Type B pancreatic cell (in vitro differentiated cells): ENCODE measurements around the gene UGT1A5. TPM values are rescaled to one million over a fixed set of nuclear protein-coding genes. Genes with fewer than 3 reads are reported as not detected.
"Not testable (repeated sequence)": the region's sequence is repeated elsewhere in the genome, so short reads cannot be mapped to it uniquely, and the experiment has no call there.

Source experiments
- DNase-seq: peaks from one replicate; pipeline ENCODE4 v3.0.0; 2021; ENCODE audit warnings: mixed read lengths; ENCODE audit not compliant: unreplicated experiment; ENCODE audit errors: extremely low spot score
- H3K27ac Mint-ChIP-seq: 2 replicates; pipeline ENCODE4 v1.8.0; 2021; ENCODE audit warnings: mild to moderate bottlenecking, mixed read lengths
- H3K27me3 Mint-ChIP-seq: 2 replicates; pipeline ENCODE4 v1.8.0; 2021; ENCODE audit warnings: mixed read lengths
- H3K36me3 Mint-ChIP-seq: 2 replicates; pipeline ENCODE4 v1.8.0; 2021; ENCODE audit warnings: mixed read lengths
- H3K4me1 Mint-ChIP-seq: one replicate; pipeline ENCODE4 v1.8.0; 2021; ENCODE audit warnings: mixed read lengths; ENCODE audit not compliant: unreplicated experiment
- H3K4me3 Mint-ChIP-seq: 2 replicates; pipeline ENCODE4 v1.8.0; 2021; ENCODE audit warnings: mild to moderate bottlenecking, mixed read lengths
- H3K9me3 Mint-ChIP-seq: 2 replicates; pipeline ENCODE4 v1.8.0; 2021; ENCODE audit warnings: mixed read lengths
- total RNA-seq: library from RNA; stranded (reverse); gene quantifications from 2 replicates; pipeline ENCODE4 v1.2.1, GENCODE V29; 2021; ENCODE audit warnings: low replicate concordance
- TF ChIP-seq, protein P1 (sequence below): fragments of 200-600 bp; sonication (generic); conservative IDR thresholded peaks from 2 replicates; pipeline ENCODE4 v1.5.0; 2021; ENCODE audit warnings: antibody characterized with exemption, mild to moderate bottlenecking

Gene UGT1A5
- total RNA-seq, 1 donor from 2014 or later, result not detected

DNA sequence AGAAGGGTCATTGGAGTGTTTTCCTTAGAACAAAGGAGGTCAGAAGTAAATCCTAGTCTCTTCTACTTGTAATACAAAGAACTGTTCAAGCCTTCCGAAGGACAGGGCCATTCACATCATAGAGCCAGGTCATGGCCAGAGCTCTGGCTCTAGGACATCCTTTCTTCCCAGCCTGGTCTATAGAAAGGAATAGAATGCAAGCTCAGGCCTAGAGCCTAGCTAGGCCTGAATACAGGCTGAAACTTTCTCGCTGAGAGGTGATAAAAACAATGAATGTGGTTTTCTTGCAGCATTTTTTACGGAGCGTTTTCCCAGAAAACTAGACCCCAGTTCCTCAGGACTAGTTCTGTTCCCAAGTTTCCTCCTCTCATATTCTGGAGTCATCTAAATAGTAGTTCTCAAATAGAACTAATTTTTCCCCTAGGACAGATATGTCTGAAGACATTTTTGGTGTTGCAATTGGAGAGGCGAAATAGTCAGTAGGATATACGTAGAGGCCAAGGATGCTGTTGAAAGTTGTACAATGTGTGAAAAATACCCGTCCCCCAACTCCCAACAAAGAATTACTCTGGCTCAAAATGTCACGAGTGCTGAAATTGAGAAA is 13.2 kb upstream of the UGT1A5 start:
- TF ChIP-seq, protein P1, sequence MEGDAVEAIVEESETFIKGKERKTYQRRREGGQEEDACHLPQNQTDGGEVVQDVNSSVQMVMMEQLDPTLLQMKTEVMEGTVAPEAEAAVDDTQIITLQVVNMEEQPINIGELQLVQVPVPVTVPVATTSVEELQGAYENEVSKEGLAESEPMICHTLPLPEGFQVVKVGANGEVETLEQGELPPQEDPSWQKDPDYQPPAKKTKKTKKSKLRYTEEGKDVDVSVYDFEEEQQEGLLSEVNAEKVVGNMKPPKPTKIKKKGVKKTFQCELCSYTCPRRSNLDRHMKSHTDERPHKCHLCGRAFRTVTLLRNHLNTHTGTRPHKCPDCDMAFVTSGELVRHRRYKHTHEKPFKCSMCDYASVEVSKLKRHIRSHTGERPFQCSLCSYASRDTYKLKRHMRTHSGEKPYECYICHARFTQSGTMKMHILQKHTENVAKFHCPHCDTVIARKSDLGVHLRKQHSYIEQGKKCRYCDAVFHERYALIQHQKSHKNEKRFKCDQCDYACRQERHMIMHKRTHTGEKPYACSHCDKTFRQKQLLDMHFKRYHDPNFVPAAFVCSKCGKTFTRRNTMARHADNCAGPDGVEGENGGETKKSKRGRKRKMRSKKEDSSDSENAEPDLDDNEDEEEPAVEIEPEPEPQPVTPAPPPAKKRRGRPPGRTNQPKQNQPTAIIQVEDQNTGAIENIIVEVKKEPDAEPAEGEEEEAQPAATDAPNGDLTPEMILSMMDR, result no peak
- Mint-ChIP-seq H3K36me3 (no peaks in the 10 kb centered on the region), H3K4me1 (no peaks in the 10 kb centered on the region), H3K4me3 (no peak overlapping the region), H3K27me3 (no peaks in the 10 kb centered on the region), H3K27ac (peak overlapping the region; percentile 69), H3K9me3 (no peaks in the 10 kb centered on the region)
- no peak for DNase-seq

DNA sequence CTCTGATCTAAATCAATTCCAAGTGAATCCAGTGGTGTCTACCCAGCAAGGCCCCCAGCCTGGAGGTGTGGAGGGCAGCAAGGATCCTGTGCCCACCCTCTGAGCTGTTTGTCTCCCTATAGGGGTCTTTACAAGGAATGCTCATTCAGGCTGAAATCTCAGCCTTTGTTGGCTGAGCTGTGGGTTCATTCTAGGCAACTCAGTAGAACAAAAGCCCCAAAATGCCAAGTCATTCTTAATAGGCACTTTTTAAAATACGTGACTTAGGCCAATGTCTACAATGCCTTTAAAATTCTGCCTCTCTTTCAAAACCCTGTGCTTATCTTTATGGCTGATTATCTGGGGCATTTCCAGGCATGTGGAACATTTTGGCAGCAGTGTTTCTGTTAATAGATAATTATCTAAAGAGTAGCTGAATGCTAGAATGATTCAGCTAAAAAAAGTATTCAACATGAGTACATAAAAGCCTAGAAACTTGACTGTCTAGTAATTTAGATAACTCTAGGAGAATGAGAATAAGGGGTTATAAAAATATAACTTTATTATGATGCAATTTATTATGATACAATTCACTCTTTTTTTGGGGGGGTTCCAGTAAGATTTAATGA is 12.6 kb upstream of the UGT1A5 start:
- TF ChIP-seq, protein P1, result no peak
- no peaks in the 10 kb centered on the region for H3K36me3 Mint-ChIP-seq
- peaks cover under 1% of the 10 kb centered on the region for H3K27me3 Mint-ChIP-seq
- DNase-seq, result no peak
- H3K4me3 Mint-ChIP-seq, result no peak overlapping the region
- no peaks in the 10 kb centered on the region for H3K9me3 Mint-ChIP-seq
- H3K27ac Mint-ChIP-seq, result peak overlapping the region; percentile 69
- H3K4me1 Mint-ChIP-seq, result no peaks in the 10 kb centered on the region

DNA sequence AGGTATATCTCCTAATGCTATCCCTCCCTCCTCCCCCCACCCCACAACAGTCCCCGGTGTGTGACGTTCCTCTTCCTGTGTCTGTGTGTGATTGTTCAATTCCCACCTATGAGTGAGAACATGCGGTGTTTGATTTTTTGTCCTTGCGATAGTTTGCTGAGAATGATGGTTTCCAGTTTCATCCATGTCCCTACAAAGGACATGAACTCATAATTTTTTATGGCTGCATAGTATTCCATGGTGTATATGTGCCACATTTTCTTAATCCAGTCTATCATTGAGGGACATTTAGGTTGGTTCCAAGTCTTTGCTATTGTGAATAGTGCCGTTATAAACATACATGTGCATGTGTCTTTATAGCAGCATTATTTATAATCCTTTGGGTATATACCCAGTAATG is 11.9 kb upstream of the UGT1A5 start:
- not testable (repeated sequence) for H3K9me3 Mint-ChIP-seq, H3K4me3 Mint-ChIP-seq, H3K27me3 Mint-ChIP-seq, H3K27ac Mint-ChIP-seq, H3K36me3 Mint-ChIP-seq, DNase-seq, H3K4me1 Mint-ChIP-seq

DNA sequence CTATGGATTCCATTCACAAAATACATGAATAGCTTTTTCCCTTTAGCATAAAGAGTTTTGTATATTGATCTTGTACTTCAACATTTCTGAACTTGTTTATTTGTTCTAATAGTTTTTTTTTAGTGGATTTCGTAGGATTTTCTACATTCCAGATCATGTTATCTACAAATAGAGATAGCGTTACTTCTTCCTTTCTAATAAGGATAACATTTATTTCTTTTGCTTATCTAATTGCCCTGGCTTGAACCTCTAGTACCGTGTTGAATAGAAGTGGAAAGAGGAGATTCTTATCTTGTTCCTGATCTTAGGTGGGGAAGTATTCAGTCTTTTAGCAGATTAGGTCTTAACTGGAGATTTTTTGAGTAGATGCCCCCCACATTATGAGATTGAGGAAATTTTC is 10.5 kb upstream of the UGT1A5 start:
- H3K4me1 Mint-ChIP-seq, result no peaks in the 10 kb centered on the region
- no peak overlapping the region for H3K27ac Mint-ChIP-seq
- H3K27me3 Mint-ChIP-seq, result peaks cover 4% of the 10 kb centered on the region
- no peak overlapping the region for H3K4me3 Mint-ChIP-seq
- no peak for DNase-seq
- no peaks in the 10 kb centered on the region for H3K9me3 Mint-ChIP-seq
- H3K36me3 Mint-ChIP-seq, result no peaks in the 10 kb centered on the region
- TF ChIP-seq, protein P1, result no peak

DNA sequence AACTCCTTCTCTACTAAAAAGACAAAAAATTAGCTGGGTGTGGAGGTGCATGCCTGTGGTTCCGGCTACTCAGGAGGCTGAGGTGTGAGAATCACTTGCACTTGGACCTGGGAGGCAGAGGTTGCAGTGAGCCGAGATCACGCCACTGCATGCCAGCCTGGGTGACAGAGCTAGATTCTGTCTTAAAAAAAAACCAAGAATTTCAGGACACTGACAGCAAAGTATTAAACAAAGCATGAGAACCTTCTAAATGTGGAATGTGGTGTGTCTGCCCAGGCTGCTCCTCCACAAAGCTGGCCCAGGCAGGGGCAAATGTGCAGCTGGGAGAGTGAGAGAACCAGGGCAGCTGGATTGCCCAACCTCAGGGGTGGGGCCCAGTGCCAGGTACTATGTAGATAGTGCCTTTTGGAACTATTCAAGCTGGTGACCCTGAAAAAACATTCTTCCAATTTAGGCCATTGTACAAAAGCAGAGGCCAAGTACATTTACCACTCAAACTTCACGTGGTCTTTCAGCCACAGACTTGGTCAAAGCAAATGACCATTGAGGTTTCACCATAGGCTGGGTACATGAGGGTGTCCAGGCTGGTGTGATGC is 6.7 kb upstream of the UGT1A5 start:
- Mint-ChIP-seq H3K36me3 (no peaks in the 10 kb centered on the region), H3K4me3 (no peak overlapping the region), H3K27me3 (peaks cover 12% of the 10 kb centered on the region), H3K27ac (no peak overlapping the region), H3K9me3 (no peaks in the 10 kb centered on the region), H3K4me1 (no peaks in the 10 kb centered on the region)
- DNase-seq, result no peak
- TF ChIP-seq, protein P1, result no peak

DNA sequence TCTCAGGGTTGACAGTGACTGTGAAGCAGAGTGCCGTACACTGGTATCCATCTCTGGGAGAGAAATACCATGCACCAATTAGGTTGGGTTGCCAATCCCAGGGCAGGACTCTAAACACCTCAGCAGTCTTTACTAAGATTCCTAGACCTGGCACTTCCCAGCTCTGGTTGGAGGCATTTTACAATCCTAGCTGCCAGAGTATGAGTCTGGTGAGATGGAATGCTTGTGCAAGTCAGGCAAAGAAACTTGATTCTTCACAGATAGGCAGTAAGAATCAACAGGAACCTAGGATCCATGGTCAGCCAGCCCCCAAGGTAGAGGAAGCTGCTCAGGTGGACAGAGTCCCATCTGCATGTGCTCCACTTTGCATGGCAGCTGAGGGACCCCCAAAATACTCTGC is 6.0 kb upstream of the UGT1A5 start:
- TF ChIP-seq, protein P1, result no peak
- no peaks in the 10 kb centered on the region for H3K36me3 Mint-ChIP-seq
- no peak overlapping the region for H3K4me3 Mint-ChIP-seq
- no peak for DNase-seq
- H3K27ac Mint-ChIP-seq, result no peak overlapping the region
- H3K27me3 Mint-ChIP-seq, result peaks cover 17% of the 10 kb centered on the region
- no peaks in the 10 kb centered on the region for H3K4me1 Mint-ChIP-seq
- H3K9me3 Mint-ChIP-seq, result no peaks in the 10 kb centered on the region
